ENCODE data around the gene KLC4. TPM values are rescaled to one million over a fixed set of nuclear protein-coding genes. Genes with fewer than 3 reads are reported as not detected.
A peak's percentile ranks its signal among the peaks of the same experiment; 100 is the strongest.

Gene KLC4
- total and polyA plus RNA-seq, 4 donors: 16.1 to 36.0 (median 26.4) TPM

DNA sequence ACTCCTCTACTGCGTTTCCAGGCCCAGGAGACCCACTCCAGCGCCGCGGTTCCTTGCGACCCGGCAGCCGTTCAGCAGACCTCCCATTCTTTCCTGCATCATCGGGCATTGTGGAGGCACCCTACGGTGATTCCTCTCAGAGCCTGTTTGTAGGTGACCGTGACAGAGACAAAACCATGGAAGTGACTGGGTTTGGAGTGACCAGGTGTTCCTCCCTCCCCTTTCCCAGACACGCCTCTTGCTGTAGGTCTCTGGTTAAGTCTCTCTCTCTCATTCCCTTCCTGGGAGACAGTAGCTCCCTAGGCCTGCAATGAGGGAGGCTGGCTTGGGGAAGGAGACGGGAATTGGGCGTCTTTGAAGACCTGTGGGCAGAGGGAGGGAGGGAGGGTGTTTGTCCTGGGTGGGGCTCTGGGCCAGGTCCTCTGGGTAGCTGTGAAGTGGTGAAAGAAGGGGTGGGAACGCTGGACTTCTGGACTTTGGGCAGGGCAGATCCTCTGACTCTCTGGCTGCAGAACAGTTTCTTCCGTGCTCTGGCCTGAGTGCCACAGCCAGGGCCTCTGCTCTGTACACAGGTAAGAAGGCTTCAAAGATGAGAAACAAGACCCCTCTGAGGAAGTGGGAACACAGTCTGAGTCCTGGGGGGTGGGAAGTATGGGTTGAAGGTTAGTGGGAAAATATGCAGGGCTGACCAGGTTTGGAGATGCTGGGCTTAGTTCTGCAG is 763 bp downstream of the KLC4 start:
- Histone ChIP-seq H3K4me1 (ENCODE audit: control insufficient read depth in 5 of 5, insufficient read depth in 5 of 5, low read length in 5 of 5) (peaks cover 4 to 20% (median 12%) of the 10 kb centered on the region in 5 donors), H3K27me3 (ENCODE audit: control insufficient read depth in 3 of 3, insufficient read depth in 3 of 3, low read length in 2 of 3) (no peaks in the 10 kb centered on the region), H3K36me3 (ENCODE audit: control insufficient read depth in 4 of 4, insufficient read depth in 4 of 4, low read length in 4 of 4) (peaks cover 0 to 23% (median 20%) of the 10 kb centered on the region in 4 donors), H3K27ac (ENCODE audit: low read depth in 1 of 2, low read length in 1 of 2) (peak overlapping the region; percentile 80 to 95), H3K9me3 (ENCODE audit: control insufficient read depth in 4 of 4, insufficient read depth in 3 of 4, low read length in 3 of 4) (no peaks in the 10 kb centered on the region), H3K4me3 (peak overlapping the region; percentile 62), H3K9ac (ENCODE audit: insufficient read depth in 1 of 2, low read length in 2 of 2) (peak overlapping the region; percentile 51 to 98)
- peak; percentile 2 for ATAC-seq (ENCODE audit: insufficient read depth, low FRiP score)
- TF ChIP-seq, protein P1, sequence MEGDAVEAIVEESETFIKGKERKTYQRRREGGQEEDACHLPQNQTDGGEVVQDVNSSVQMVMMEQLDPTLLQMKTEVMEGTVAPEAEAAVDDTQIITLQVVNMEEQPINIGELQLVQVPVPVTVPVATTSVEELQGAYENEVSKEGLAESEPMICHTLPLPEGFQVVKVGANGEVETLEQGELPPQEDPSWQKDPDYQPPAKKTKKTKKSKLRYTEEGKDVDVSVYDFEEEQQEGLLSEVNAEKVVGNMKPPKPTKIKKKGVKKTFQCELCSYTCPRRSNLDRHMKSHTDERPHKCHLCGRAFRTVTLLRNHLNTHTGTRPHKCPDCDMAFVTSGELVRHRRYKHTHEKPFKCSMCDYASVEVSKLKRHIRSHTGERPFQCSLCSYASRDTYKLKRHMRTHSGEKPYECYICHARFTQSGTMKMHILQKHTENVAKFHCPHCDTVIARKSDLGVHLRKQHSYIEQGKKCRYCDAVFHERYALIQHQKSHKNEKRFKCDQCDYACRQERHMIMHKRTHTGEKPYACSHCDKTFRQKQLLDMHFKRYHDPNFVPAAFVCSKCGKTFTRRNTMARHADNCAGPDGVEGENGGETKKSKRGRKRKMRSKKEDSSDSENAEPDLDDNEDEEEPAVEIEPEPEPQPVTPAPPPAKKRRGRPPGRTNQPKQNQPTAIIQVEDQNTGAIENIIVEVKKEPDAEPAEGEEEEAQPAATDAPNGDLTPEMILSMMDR (IDR thresholded peaks at IDR 0.05; ENCODE audit: control extremely low read depth, extremely low read depth): no peak
- peak in 2 of 3 donors; percentile 20 to 30 for DNase-seq
- 12 to 14% methylated on average over 14 to 15 of the region's 15 CpGs for whole genome bisulfite sequencing, 2 donors

DNA sequence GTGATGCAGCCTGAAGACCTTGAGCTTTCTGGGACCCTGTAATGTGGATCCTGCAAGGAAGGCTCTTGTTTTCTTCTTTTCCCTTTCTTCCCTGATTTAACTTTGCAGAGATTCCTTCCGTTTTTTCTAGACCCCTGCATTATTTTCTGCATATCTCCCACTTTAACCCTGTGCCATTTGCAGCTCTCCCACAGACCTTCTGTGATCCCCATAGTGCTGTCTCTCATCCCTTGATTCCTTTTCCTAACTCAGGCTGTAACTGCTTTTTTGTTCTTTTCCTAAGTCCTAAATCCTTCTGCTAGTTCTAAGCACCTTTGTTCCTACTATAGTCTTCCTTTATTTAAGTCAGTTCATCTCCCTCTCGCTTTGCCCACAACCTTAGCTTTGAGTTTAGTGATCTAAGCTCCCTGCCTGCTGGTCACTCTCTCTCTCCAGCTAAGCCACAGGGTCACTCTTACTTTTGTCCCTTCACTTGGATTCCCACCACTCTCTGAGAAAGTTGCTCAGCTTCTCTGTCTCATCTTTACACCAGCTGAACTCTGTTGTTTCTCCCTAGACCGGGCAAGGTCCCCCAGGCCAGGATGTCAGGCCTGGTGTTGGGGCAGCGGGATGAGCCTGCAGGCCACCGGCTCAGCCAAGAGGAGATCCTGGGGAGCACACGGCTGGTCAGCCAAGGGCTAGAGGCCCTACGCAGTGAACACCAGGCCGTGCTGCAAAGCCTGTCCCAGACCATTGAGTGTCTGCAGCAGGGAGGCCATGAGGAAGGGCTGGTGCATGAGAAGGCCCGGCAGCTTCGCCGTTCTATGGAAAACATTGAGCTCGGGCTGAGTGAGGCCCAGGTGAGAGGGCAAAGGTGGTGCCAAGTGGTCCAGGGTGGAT is 1.6 kb downstream of the KLC4 start:
- Histone ChIP-seq H3K4me3 (no peak overlapping the region), H3K27me3 (ENCODE audit: control insufficient read depth in 3 of 3, insufficient read depth in 3 of 3, low read length in 2 of 3) (no peaks in the 10 kb centered on the region), H3K9ac (ENCODE audit: insufficient read depth in 1 of 2, low read length in 2 of 2) (no peak overlapping the region), H3K27ac (ENCODE audit: low read depth in 1 of 2, low read length in 1 of 2) (peak overlapping the region in 1 of 2 donors; percentile 80), H3K36me3 (ENCODE audit: control insufficient read depth in 4 of 4, insufficient read depth in 4 of 4, low read length in 4 of 4) (peaks cover 4 to 26% (median 14%) of the 10 kb centered on the region in 4 donors), H3K9me3 (ENCODE audit: control insufficient read depth in 4 of 4, insufficient read depth in 3 of 4, low read length in 3 of 4) (no peaks in the 10 kb centered on the region), H3K4me1 (ENCODE audit: control insufficient read depth in 5 of 5, insufficient read depth in 5 of 5, low read length in 5 of 5) (peaks cover 4 to 20% (median 12%) of the 10 kb centered on the region in 5 donors)
- TF ChIP-seq, protein P1 (IDR thresholded peaks at IDR 0.05; ENCODE audit: control extremely low read depth, extremely low read depth): no peak
- WGBS, 2 donors: 87 to 94% methylated on average over 12 of the region's 12 CpGs
- ATAC-seq (ENCODE audit: insufficient read depth, low FRiP score) (no peak), DNase-seq (no peak)

DNA sequence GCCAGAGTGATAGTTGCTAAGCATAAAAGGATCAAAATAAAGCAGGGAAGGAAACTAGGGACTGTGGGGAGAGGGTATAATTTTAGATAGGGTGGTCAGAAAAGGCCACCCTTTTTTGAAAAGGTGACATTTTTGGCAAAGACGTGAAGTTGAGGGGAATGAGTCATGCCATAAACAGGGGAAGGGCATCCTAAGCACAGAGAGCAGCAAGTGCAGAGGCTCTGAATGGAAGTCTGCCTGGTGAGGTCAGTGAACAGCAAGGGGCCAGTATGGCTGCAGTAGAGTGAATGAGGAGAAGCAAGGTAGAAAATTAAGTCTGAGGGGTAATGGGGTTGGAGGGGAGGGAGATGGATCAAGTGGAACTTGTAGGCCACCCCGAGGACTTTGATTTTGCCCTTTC is 2.4 kb downstream of the KLC4 start:
- no peaks in the 10 kb centered on the region for H3K27me3 ChIP-seq (ENCODE audit: control insufficient read depth in 3 of 3, insufficient read depth in 3 of 3, low read length in 2 of 3)
- peaks cover 7 to 34% (median 18%) of the 10 kb centered on the region in 4 donors for H3K36me3 ChIP-seq (ENCODE audit: control insufficient read depth in 4 of 4, insufficient read depth in 4 of 4, low read length in 4 of 4)
- no peak overlapping the region for H3K4me3 ChIP-seq
- no peak overlapping the region for H3K27ac ChIP-seq (ENCODE audit: low read depth in 1 of 2, low read length in 1 of 2)
- ATAC-seq (ENCODE audit: insufficient read depth, low FRiP score) (no peak), DNase-seq (no peak)
- no peak overlapping the region for H3K9ac ChIP-seq (ENCODE audit: insufficient read depth in 1 of 2, low read length in 2 of 2)
- peaks cover 4 to 20% (median 12%) of the 10 kb centered on the region in 5 donors for H3K4me1 ChIP-seq (ENCODE audit: control insufficient read depth in 5 of 5, insufficient read depth in 5 of 5, low read length in 5 of 5)
- 78 to 88% methylated on average over 2 of the region's 2 CpGs for WGBS, 2 donors
- H3K9me3 ChIP-seq (ENCODE audit: control insufficient read depth in 4 of 4, insufficient read depth in 3 of 4, low read length in 3 of 4): peaks cover 0 to 2% (median 0%) of the 10 kb centered on the region in 4 donors
- TF ChIP-seq, protein P1 (IDR thresholded peaks at IDR 0.05; ENCODE audit: control extremely low read depth, extremely low read depth): no peak
